ENCODE measurements around the gene DDI2.

DNA sequence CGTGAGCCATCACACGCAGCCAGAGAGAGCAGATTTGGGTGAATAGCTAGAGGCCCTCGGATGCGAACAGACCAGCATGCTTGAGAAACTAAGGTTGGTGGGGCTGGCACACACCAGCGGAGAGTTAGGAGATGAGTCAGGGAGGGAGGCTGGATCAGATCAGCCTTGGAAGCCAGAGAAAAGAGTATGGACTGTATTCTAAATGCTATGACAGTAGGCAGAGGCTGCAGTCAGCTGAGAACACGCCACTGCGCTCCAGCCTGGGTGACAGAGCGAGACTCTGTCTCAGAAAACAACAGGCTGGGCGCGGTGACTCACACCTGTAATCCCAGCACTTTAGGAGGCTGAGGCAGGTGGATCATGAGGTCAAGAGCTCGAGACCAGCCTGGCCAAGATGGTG, 62.9 kb downstream of the DDI2 start:
- TF ChIP-seq, protein P1, sequence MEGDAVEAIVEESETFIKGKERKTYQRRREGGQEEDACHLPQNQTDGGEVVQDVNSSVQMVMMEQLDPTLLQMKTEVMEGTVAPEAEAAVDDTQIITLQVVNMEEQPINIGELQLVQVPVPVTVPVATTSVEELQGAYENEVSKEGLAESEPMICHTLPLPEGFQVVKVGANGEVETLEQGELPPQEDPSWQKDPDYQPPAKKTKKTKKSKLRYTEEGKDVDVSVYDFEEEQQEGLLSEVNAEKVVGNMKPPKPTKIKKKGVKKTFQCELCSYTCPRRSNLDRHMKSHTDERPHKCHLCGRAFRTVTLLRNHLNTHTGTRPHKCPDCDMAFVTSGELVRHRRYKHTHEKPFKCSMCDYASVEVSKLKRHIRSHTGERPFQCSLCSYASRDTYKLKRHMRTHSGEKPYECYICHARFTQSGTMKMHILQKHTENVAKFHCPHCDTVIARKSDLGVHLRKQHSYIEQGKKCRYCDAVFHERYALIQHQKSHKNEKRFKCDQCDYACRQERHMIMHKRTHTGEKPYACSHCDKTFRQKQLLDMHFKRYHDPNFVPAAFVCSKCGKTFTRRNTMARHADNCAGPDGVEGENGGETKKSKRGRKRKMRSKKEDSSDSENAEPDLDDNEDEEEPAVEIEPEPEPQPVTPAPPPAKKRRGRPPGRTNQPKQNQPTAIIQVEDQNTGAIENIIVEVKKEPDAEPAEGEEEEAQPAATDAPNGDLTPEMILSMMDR (IDR thresholded peaks at IDR 0.05), result no peak
- TF ChIP-seq EP300 (IDR thresholded peaks at IDR 0.05), result no peak
- no peak for TF ChIP-seq POLR2A (IDR thresholded peaks at IDR 0.05)

All from tibial nerve (tissue), 4 donors.